ENCODE measurements around the gene MTRF1.

Gene MTRF1

DNA sequence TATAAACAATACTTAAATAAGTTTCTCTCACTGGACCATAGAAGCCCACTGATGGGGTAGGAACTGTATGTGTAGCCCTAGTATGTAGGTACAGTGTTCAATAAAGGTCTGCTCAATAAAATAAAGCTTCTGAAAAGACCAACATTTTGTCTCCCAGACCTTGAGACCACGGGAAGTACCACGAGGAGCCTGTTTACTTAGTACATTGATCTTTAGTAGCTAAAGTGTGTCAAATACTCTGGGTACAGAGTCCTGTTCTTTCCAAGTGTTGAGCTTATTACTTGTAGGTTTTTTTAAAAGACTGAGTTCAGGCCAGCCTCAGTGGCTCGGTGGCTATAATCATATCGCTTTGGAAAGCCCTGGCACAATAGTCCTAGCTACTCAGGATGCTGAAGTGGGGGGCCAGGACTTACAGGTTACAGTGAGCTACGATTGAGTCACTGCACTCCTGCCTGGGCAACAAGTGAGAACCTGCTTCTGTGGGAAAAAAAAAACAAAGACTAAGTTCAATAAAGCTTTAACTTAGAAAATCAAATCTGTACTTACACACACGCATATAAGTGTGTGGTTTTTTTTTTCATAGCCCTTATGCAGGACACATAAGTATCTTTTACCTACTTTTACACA lies 3.4 kb downstream of the MTRF1 start:
- TF ChIP-seq ZFP3 (tag by site-specific recombination; IDR thresholded peaks at IDR 0.05; ENCODE audit: low read depth) (no peak), ZNF157 (tag by site-specific recombination; IDR thresholded peaks at IDR 0.05) (no peak), ZNF274 (IDR thresholded peaks at IDR 0.05; ENCODE audit: low read length) (no peak), ZNF274 (tag by site-specific recombination; IDR thresholded peaks at IDR 0.05; ENCODE audit: borderline replicate concordance) (no peak), KLF8 (tag by site-specific recombination; IDR thresholded peaks at IDR 0.05) (no peak)
- TF ChIP-seq, protein P1, sequence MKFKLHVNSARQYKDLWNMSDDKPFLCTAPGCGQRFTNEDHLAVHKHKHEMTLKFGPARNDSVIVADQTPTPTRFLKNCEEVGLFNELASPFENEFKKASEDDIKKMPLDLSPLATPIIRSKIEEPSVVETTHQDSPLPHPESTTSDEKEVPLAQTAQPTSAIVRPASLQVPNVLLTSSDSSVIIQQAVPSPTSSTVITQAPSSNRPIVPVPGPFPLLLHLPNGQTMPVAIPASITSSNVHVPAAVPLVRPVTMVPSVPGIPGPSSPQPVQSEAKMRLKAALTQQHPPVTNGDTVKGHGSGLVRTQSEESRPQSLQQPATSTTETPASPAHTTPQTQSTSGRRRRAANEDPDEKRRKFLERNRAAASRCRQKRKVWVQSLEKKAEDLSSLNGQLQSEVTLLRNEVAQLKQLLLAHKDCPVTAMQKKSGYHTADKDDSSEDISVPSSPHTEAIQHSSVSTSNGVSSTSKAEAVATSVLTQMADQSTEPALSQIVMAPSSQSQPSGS (tag by site-specific recombination; IDR thresholded peaks at IDR 0.05; ENCODE audit: low read depth): no peak
- TF ChIP-seq, protein P2, sequence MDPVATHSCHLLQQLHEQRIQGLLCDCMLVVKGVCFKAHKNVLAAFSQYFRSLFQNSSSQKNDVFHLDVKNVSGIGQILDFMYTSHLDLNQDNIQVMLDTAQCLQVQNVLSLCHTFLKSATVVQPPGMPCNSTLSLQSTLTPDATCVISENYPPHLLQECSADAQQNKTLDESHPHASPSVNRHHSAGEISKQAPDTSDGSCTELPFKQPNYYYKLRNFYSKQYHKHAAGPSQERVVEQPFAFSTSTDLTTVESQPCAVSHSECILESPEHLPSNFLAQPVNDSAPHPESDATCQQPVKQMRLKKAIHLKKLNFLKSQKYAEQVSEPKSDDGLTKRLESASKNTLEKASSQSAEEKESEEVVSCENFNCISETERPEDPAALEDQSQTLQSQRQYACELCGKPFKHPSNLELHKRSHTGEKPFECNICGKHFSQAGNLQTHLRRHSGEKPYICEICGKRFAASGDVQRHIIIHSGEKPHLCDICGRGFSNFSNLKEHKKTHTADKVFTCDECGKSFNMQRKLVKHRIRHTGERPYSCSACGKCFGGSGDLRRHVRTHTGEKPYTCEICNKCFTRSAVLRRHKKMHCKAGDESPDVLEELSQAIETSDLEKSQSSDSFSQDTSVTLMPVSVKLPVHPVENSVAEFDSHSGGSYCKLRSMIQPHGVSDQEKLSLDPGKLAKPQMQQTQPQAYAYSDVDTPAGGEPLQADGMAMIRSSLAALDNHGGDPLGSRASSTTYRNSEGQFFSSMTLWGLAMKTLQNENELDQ (tag by site-specific recombination; IDR thresholded peaks at IDR 0.05; ENCODE audit: low read depth): no peak
- Histone ChIP-seq H3K36me3 (ENCODE audit: control insufficient read depth in 2 of 2, insufficient read depth in 1 of 2, low read length in 2 of 2) (peaks cover 12 to 34% of the 10 kb centered on the region in 2 experiments; a peak in 1 of 3 replicates), H3K9me3 (ENCODE audit: control insufficient read depth, insufficient read depth, low read depth, low read length) (no peaks in the 10 kb centered on the region), H3K4me1 (ENCODE audit: control insufficient read depth, insufficient read depth, low read length) (no peaks in the 10 kb centered on the region), H3K4me3 (ENCODE audit: low read depth, low read length) (no peak overlapping the region), H3K27ac (ENCODE audit: extremely low read depth, low read depth, low read length) (no peak overlapping the region)
- ChIA-PET CTCF (interaction anchor here (0.6 kb wide), 1 partner anchor 9 kb away, joined by 4 read pairs; no protein-coding TSS in a partner anchor), POLR2A (no interaction called here)

DNA sequence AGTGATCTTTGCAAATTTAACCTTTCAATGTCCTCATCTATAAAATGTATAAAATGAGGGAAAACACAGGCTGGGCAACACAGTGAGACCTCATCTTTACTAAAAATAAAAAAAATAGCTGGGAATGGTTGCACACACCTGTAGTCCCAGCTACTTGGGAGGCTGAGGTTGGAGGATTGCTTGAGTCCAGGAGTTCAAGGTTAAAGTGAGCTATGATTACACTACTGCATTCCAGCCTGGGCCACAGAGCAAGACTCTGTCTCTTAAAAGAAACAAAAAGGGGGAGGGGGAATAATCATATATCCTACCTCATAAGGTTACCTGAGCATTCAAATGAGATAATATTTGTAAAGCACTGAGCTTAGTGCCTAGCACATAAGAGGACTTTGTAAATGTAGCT lies 5.8 kb downstream of the MTRF1 start:
- ChIA-PET CTCF (interaction anchor here (0.7 kb wide), 1 partner anchor 421 kb away, joined by 5 read pairs; no protein-coding TSS in a partner anchor), POLR2A (no interaction called here)
- H3K4me3 ChIP-seq (ENCODE audit: low read depth, low read length): no peak overlapping the region
- no peak overlapping the region for H3K27ac ChIP-seq (ENCODE audit: extremely low read depth, low read depth, low read length)
- TF ChIP-seq ZNF302 (tag by site-specific recombination; IDR thresholded peaks at IDR 0.05; ENCODE audit: low read depth) (no peak), ZNF768 (tag by site-specific recombination; IDR thresholded peaks at IDR 0.05) (no peak)
- peaks cover 15 to 45% of the 10 kb centered on the region in 2 experiments; a peak in 2 of 3 replicates for H3K36me3 ChIP-seq (ENCODE audit: control insufficient read depth in 2 of 2, insufficient read depth in 1 of 2, low read length in 2 of 2)
- H3K4me1 ChIP-seq (ENCODE audit: control insufficient read depth, insufficient read depth, low read length): no peaks in the 10 kb centered on the region
- no peaks in the 10 kb centered on the region for H3K9me3 ChIP-seq (ENCODE audit: control insufficient read depth, insufficient read depth, low read depth, low read length)

DNA sequence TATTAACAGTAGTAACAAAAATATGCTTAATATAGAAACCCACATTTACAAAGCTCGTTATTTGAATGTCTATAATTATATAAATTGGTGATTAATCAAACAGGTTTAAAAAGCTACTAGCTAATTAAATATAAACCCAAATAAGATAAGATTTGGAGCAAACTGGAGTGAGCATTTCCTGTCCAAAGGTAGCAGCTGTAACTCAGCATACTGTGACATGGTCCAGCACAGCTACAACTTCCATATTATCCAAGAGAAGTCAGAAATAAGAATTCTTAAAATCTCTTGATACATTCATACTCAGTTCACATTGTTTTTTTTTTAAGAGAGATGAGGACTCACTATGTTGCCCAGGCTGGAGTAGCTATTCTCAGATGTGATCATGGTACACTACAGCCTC lies 8.5 kb downstream of the MTRF1 start:
- no peak overlapping the region for H3K27ac ChIP-seq (ENCODE audit: extremely low read depth, low read depth, low read length)
- no peak for TF ChIP-seq ZNF626 (tag by site-specific recombination; IDR thresholded peaks at IDR 0.05)
- TF ChIP-seq ZFHX2 (tag by site-specific recombination; conservative IDR thresholded peaks at IDR 0.05): no peak
- TF ChIP-seq, protein P3, sequence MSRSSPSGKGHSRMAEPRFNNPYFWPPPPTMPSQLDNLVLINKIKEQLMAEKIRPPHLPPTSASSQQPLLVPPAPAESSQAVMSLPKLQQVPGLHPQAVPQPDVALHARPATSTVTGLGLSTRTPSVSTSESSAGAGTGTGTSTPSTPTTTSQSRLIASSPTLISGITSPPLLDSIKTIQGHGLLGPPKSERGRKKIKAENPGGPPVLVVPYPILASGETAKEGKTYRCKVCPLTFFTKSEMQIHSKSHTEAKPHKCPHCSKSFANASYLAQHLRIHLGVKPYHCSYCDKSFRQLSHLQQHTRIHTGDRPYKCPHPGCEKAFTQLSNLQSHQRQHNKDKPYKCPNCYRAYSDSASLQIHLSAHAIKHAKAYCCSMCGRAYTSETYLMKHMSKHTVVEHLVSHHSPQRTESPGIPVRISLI (tag by site-specific recombination; IDR thresholded peaks at IDR 0.05): no peak
- no peak for TF ChIP-seq ZNF133 (tag by site-specific recombination; IDR thresholded peaks at IDR 0.05)
- no peak for TF ChIP-seq ZNF830 (tag by site-specific recombination; IDR thresholded peaks at IDR 0.05; ENCODE audit: low read depth)
- TF ChIP-seq FEZF1 (tag by site-specific recombination; IDR thresholded peaks at IDR 0.05): no peak
- TF ChIP-seq TRIM28 (IDR thresholded peaks at IDR 0.05; ENCODE audit: borderline replicate concordance, low read length): no peak
- no peak for TF ChIP-seq ZNF211 (tag by site-specific recombination; IDR thresholded peaks at IDR 0.05; ENCODE audit: low read depth)
- no peak for TF ChIP-seq REPIN1 (tag by site-specific recombination; IDR thresholded peaks at IDR 0.05; ENCODE audit: low read depth)
- no peak for TF ChIP-seq ZNF514 (tag by site-specific recombination; IDR thresholded peaks at IDR 0.05)
- TF ChIP-seq ZNF510 (tag by site-specific recombination; IDR thresholded peaks at IDR 0.05; ENCODE audit: insufficient replicate concordance): no peak
- TF ChIP-seq ZNF2 (tag by site-specific recombination; IDR thresholded peaks at IDR 0.05): no peak
- no peaks in the 10 kb centered on the region for H3K9me3 ChIP-seq (ENCODE audit: control insufficient read depth, insufficient read depth, low read depth, low read length)
- no peak overlapping the region for H3K4me3 ChIP-seq (ENCODE audit: low read depth, low read length)
- H3K36me3 ChIP-seq (ENCODE audit: control insufficient read depth in 2 of 2, insufficient read depth in 1 of 2, low read length in 2 of 2): peaks cover 10 to 54% of the 10 kb centered on the region in 2 experiments
- ChIA-PET POLR2A (interaction anchor here (0.6 kb wide), 1 partner anchor 19 kb away, joined by 3 read pairs; no protein-coding TSS in a partner anchor), CTCF (interaction anchor here (0.6 kb wide), 1 partner anchor 1716 kb away, joined by 5 read pairs; no protein-coding TSS in a partner anchor)
- no peaks in the 10 kb centered on the region for H3K4me1 ChIP-seq (ENCODE audit: control insufficient read depth, insufficient read depth, low read length)

All from HEK293 (cell line).